GM12892 (cell line): Measurements from ENCODE around the gene LARGE1.

Experiments used
- POLR2A ChIP-seq: IDR thresholded peaks from 2 replicates; pipeline ENCODE4 v1.6.1; 2011; ENCODE audit warnings: low read depth, low read length, control low read depth
- POLR2AphosphoS5 ChIP-seq: IDR thresholded peaks from 2 replicates; pipeline ENCODE4 v1.6.1; 2011; ENCODE audit warnings: low read depth, low read length, control low read depth
- TAF1 ChIP-seq: IDR thresholded peaks from 2 replicates; pipeline ENCODE4 v1.6.1; 2011; ENCODE audit warnings: low read depth, mild to moderate bottlenecking, control low read depth, low read length, borderline replicate concordance

GRCh38 chr22:33893512-33893911 is 26.8 kb downstream of the LARGE1 start:
- TF ChIP-seq POLR2A (no peak), POLR2AphosphoS5 (no peak), TAF1 (no peak)
